Right renal pelvis (tissue), 4 donors: ENCODE data around the gene RIGI. TPM values are rescaled to one million over a fixed set of nuclear protein-coding genes. Genes with fewer than 3 reads are reported as not detected.
"Not testable (repeated sequence)": the region's sequence is repeated elsewhere in the genome, so short reads cannot be mapped to it uniquely, and the experiment has no call there.

Source experiments
- DNase-seq, 4 donors: peaks; one replicate each; pipeline ENCODE4 v3.0.0-alpha.2; 2013; ENCODE audit warnings: low read depth in 4 of 4, low spot score in 3 of 4, missing footprints in 1 of 4
- polyA plus RNA-seq, 4 donors: library from polyadenylated mRNA; unstranded; fragments of 120-200 nt; gene quantifications; one replicate each; pipeline ENCODE4 v1.2.1, GENCODE V29; 2013; ENCODE audit not compliant: insufficient read length in 4 of 4

Gene RIGI
- polyA plus RNA-seq, 4 donors: 8.8 to 14.9 (median 12.7) TPM

- DNase-seq: no peak
These were observed 7.8 kb upstream of the RIGI start for GRCh38 chr9:32533816-32534215.

- no peak for DNase-seq
These were observed 7.3 kb upstream of the RIGI start for GRCh38 chr9:32533336-32533735.

DNA sequence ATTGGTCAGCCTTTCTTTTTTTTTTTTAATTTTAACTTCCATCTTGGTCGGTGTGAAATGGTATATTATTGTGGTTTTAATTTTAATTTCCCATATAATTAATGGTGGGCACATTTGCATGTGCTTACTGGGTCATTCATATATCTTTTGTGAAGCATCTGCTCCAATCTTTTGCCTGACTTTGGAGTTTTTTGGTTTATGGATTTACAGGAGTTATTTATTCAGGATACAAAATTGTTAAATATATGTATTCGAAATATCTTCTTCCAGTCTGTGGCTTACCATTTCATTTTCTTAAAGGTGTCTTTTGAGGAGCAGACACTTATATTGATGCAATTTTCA lies 682 bp upstream of the RIGI start:
- DNase-seq: no peak

- DNase-seq: peak in 2 of 4 donors; percentile 12 to 20
These were observed 326 bp downstream of the RIGI start for GRCh38 chr9:32525709-32526030.

- DNase-seq: peak in 2 of 4 donors; percentile 10 to 18
These were observed 896 bp downstream of the RIGI start for GRCh38 chr9:32524892-32525708.

DNA sequence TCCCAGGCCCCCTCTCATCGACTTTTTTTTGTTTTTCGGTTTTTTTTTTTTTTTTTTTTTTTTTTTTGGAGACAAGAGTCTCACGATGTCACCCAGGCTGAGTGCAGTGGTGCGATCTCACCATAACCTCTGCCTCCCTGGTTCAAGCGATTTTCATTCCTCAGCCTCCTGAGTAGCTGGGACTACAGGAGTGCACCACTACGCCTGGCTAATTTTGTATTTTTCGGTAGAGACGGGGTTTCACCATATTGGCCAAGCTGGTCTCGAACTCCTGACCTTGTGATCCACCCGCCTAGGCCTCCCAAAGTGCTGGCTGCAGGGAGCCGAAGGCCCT lies 1.5 kb downstream of the RIGI start:
- DNase-seq: not testable (repeated sequence)

- DNase-seq: no peak
These were observed 2.1 kb downstream of the RIGI start for GRCh38 chr9:32523910-32524309.

DNA sequence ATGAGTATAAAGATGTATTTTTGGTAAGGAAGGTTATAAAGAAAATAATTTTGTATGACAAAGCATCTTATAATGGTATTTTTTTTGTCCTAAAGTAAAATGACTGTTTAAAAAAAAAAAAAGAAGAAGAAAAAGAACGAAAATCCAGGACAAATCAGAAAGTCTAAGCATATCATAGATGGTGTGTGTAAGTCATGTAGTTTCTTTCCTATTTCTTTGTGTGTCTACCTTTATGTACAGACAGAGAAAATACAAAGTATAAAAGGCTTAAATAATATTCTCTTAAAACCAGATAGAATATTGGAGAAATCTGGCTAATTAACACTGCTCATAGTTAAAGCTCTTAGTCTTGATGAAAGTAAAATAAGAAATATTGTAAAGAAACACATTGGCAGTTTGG lies 7.7 kb downstream of the RIGI start:
- no peak for DNase-seq

DNA sequence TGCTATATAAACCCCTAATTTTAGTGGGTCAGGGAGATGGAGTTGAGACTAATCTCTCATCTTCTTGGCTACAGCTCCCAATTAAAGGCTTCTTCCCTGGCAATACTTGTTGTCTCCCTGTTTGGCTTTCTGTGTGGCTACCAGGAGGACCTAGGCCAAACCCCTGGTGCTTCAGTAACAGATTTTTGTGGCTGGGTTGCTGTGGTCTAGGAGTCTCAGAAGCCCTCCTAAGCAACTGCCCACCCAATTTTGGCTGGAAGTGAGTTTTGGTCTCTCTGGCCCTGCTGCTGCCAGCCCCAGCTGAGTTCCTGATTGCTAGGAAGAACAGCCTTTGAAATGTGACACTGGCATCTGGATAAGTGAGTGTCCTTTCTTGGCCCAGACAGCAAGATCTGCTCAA lies 9.8 kb downstream of the RIGI start:
- DNase-seq: no peak

- DNase-seq: no peak
These were observed 17.3 kb downstream of the RIGI start for GRCh38 chr9:32508728-32509127.

DNA sequence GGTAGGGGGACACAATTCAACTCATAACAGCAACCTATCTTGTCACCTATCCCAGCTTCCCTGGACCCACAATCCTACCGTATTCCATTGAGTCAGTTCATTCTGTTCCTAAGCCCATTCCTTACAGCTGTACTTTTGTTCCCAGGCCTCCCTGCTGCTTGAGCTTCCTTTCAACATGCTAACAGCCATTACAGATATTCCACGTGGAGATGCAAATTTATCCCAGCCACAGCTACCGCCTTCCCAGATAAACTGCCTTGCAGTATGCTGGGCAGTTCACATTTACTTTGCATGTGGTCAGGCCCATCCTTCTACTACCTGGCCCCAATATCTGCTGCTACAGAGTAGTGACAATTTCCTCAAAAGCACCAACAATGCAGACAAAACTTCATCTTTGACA lies 23.0 kb downstream of the RIGI start:
- DNase-seq: no peak

DNA sequence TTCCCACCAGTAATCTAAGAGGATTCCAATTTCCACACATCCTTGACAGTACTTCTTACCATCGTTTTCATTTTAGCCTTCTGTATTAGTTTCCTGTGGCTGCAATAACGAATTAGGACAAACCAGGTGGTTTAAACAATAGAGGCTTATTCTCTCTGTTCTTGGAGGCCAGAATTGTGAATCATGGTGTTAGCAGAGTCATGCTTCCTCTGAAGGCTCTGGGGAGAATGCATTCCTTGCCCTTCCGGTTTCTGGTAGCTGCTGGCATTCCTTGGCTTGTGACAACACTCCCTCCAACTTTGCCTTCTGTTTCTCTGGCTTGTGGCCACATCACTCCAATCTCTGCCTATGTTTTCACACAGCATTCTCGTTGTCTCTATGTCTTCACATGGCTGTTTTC lies 23.5 kb downstream of the RIGI start:
- no peak for DNase-seq

GRCh38 chr9:32501868-32502267 lies 24.1 kb downstream of the RIGI start:
- DNase-seq: no peak

GRCh38 chr9:32500768-32501167 lies 25.2 kb downstream of the RIGI start:
- no peak for DNase-seq

DNA sequence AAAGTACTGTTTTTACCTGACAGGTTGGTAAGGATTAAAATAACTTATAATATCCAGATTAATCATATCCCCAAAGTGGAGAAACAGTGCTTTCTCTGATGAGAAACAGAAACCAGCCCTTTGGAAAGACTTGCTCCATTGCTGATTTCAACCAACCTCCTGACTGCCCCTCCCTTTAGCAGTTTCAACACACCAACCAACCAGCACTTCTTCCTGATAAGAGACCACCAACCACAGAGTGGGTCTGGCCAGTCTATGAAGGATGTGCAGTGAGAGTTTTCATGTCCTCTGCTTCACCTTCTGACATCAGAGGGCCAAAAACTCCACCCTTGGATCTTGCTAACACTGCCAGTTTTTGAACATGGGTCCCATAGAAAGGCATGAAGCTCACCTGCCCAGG lies 28.1 kb downstream of the RIGI start:
- no peak for DNase-seq

DNA sequence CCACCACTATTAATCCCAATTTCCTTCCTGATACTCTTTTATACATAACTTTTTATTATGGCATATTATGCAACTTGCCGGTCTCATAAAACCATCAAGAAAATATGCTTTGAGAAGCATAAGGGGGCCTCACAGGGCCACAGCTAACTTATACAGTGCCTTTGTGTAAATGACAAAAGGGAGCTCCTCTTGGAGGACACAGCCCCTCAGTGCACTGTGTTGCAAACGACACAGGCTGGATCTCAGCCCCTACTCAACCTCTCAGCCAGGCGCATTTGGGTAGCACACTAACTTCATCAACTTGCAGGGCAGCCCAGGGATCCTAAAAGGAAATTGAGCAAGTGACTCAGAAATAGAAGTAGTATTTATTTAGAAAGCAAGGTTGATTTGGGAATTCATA lies 35.4 kb downstream of the RIGI start:
- DNase-seq: no peak

DNA sequence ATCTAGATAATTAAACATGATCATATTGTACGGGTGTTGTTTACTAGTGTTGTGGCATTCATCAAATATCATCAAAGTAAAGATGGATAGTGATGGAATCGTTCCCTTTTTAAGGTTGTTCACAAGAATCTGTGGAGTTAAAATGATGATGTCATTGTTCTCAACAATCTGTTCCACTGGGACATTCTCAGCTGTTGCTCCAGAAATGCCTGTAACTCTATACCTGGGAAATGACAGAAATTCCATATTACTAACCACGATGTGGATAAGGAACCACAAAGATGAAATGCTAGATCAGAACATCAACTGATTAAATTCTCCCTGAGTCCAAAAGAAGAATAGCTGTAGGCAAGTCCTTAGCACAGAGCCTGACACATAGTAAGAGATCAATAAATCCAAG lies 38.0 kb downstream of the RIGI start:
- DNase-seq: no peak

GRCh38 chr9:32486839-32487562 lies 39.0 kb downstream of the RIGI start:
- DNase-seq: peak in 1 of 4 donors; percentile 10

- DNase-seq: no peak
These were observed 42.7 kb downstream of the RIGI start for GRCh38 chr9:32483343-32483742.
